CD4-positive, alpha-beta T cell treated with Interleukin-21 for 1 hour (primary cell): Measurements from ENCODE around the gene ANK3.

Source experiments
- DNase-seq: peaks from one replicate; pipeline ENCODE4 v3.0.0-alpha.2; 2020

Gene ANK3

DNA sequence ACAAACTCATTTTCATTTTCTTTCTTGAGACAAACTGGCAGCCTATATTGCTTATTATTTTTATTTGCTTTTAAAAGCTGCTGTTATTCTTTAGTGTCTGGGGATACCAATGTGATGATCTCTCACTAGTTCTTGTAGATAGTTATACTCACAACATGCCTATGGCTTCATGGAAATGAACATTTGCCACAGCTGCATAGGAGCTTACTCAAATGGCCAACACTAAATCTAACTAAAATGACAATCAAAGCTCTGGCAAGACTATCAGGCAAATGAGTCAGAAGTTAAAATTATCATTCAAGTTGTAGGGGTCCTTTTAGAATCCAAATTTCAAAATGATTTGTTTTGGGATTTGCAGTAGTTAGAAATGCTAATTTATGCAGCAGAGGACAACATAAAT, 225.9 kb downstream of the ANK3 start:
- DNase-seq, result no peak

DNA sequence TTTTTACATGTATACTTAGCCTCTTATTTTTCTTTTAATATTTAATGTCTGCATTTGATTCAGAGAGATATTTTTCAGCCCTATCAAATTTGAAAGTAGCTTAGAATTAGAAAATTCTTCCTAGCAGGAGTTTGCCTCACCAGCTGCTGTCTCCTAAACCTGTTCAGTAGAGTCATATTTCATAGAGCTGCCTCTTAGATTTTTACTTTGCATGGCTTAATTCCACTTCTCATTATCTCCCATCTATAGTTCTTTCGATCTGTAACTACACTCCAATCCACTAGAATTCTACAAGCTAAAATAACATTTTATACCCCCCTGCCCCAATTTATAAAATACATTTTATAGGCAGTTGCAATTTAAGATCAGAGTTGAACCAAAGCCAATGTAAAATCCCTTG, 227.0 kb downstream of the ANK3 start:
- no peak for DNase-seq

DNA sequence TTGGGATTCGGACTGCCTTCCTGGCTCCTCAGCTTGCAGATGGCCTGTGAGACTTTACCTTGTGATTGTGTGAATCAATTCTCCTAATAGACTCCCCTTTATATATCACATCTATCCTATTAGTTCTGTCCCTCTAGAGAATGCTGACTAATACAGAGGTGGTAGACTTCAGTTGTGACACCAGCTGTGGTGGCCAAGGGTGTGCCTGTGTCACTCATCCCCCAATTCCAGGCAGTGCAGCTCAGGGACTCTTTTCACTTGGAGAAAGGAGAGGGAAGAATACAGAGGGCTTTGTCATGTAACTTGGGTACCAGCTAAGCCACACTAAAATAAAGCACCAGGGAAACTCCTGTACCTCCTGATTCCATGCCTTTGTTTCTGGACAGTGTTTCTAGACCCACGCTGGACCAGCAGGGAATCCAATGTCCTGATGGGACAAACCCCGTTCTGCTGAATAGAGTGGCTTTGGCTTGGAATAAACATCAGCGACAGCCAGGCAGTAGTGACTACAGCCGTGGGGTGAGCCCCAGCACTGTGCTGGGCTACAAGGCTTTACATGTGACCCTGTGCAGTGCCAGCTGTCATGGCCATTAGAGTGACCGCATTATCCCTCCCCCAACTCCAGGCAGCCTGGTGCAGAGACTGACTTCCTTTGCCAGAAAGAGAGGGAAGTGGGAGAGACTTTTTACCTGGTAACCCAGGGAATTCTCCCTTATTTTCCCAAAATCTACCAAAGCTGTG, 233.6 kb downstream of the ANK3 start:
- no peak for DNase-seq

DNA sequence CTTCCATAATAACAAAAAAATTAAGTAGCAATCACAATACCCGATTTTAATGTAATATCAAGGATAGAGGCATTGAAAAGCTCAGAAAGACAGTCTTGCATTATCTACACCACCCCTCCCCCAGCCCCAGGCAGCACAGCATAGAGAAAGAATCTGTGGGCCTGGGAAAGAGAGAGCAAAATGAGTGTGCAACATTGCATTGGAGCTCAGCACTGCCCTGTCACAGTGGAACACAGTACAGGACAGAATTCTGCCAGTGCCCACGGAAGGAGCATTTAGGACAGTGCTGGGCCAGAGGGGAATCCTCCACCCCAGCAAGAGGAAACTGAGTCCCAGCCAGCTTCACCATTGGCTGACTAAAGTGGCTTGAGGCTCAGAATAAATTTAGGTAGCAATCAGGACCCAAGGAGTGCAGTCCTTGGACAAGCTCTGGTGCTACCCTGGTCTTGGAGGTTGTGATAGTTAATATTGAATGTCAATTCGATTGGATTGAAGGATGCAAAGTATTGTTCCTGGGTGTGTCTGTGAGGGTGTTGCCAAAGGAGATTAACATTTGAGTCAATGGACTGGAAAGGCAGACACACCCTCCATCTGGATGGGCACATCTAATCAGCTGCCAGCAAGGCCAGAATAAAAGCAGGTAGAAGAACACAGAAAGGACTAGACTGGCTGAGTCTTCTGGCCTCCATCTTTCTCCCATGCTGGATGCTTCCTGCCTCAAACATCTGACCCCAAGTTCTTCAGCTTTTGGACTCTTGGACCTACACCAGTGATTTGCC, 234.4 kb downstream of the ANK3 start:
- DNase-seq, result no peak

DNA sequence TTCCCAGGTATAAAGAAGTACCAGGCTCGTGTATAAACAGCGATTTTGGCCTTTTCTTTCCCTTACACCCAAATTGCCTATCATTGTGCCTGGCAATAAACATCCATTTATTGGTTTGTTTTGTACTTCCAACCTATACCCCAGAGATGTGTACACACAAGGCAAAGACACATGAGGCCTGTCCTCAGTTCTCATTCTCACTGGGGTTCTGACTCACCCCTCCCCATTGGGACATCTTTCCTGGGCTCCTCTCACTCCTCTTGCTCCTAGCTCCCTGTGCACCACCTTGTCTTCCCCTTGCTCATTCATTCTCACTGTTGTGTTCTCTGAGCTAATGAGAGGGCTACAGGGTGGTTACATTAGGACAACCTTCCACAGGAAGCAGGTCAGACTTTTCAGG, 240.7 kb downstream of the ANK3 start:
- no peak for DNase-seq

DNA sequence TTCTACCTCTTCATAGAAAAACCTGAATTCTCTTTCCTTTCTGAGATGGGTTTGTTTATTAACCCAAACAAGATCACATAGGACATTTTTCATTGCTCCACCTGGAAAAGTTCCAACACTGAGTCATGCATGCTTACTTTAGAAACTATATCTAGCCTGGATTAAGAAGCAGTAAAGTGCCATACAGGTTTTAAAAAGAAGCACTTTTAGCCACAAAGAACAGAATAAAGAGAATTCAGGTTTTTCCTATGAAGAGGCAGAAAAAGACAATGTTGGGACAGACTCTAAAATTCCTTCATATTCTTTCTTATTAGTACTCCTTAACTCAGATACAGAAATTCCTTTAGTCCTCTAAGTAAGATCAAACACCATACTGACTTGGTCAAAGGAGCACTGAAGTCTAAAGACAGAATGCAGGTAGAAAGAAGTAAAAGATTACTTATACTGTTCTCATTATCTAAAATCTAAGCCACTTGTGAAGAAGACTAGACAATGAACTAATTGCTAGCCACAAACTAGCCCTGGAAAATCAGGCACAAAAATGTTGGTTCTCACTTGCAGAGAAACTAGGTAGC, 241.3 kb downstream of the ANK3 start:
- no peak for DNase-seq

DNA sequence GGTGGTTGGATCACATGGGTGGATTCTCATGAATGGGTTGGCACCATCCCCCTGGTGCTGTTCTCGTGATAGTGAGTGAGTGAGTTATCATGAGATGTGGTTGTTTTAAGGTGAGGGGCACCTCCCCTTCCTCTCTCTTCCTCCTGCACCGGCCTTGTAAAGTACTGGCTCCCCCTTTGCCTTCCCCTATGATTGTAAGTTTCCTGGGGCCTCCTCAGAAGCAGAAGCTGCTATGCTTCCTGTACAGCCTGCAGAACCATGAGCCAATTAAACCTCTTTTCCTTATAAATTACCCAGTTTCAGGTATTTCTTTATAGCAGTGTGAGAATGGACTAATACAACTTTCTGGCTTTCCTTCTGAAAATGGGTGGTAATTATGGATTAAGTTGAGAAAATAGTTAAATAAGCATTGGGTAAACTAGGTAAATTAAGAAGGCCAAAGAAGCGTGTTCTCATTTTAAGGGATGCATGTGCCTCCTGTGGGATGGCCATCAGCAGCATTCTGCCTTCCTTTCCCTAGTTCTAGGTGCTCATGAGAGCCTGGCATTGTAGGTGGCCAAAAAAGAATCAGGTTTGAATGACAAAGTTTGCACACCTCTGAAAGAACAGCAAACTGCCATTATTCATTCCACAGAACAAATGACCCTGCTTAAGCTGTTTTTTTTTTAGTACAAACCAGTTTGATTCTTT, 242.0 kb downstream of the ANK3 start:
- no peak for DNase-seq

DNA sequence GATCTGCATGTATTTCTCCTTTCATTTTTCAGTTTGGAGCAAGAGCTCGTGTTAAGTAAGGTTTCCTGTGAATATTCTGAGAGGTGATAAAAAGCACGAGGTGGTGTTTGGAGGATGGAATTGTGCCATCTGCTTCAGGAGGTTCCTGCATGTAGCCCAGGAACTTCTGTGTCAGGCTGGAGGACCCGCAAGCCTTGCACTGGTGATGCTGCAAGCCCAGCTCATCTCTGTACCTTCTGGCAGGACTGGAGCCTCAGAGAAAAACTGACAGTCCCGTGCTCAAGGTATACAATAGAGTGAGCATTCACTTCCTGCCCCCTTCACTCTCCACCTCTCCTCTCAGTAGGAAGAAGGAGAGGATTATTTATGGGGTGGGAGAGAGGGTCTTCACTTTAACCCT, 242.7 kb downstream of the ANK3 start:
- no peak for DNase-seq

DNA sequence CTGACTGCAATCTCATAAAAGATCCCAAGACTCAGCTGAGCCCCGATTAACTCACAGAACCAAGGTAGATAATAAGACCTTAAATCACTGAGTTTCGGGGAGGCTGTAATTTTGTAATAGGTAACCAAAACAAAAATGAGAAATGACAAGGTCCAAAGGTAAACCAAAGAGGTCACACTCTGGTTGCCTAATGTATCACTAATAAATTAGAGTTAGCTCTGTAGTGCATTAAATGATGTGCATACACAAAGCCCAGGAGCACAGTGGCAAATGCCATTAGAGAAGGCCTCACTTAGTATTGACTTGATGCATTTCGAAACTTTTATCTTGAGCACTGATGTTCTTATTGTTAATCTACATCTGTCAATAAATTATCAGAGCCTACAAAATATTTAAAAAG, 245.6 kb downstream of the ANK3 start:
- no peak for DNase-seq

DNA sequence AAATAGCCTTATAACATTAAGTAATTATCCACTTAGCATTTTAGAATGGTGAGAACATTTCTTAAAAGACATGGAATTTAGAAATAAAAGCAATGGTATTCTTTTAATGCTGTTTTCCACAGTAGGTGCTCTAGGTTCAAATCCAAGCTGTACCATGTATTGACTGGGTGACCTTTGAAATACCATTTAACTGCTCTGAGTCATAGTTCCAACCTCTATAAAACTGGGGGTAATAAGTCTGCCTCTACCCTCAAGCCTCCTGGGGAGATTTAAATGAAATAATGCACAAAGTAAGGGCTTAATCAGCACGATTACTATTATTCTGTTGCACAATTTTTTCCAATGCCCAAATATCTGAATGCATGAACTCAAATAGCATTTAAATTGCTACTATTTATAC, 246.9 kb downstream of the ANK3 start:
- no peak for DNase-seq

DNA sequence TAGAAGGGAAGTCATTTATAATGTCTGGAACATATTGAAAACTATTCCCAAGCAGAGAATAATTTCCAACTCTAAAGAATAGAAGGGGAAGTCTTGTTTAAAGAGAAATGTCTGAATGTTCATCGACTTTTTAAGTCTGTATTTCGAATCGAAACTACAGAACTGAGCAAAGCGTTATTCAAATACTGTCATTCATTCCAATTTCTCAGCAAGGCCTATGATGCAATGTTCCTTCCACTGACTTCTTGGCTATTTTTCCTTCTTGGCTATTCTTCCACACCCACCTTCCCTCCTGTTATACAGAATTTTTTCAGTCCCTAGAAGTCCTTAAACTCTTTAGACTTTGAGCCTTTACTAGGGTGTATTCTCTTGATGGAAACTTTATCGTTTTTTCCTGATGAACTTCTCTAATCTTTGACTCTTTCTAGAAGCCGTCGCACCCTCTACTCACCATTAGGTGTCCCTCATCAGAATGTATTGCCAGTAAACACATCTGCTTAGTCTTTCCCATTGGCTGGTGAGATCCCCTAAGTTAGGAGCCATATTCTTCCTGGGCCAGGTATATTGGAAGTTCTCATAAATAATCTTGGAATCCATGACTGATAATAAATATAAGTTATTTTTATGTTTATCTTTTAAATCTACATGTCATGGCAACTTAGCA, 247.6 kb downstream of the ANK3 start:
- no peak for DNase-seq

DNA sequence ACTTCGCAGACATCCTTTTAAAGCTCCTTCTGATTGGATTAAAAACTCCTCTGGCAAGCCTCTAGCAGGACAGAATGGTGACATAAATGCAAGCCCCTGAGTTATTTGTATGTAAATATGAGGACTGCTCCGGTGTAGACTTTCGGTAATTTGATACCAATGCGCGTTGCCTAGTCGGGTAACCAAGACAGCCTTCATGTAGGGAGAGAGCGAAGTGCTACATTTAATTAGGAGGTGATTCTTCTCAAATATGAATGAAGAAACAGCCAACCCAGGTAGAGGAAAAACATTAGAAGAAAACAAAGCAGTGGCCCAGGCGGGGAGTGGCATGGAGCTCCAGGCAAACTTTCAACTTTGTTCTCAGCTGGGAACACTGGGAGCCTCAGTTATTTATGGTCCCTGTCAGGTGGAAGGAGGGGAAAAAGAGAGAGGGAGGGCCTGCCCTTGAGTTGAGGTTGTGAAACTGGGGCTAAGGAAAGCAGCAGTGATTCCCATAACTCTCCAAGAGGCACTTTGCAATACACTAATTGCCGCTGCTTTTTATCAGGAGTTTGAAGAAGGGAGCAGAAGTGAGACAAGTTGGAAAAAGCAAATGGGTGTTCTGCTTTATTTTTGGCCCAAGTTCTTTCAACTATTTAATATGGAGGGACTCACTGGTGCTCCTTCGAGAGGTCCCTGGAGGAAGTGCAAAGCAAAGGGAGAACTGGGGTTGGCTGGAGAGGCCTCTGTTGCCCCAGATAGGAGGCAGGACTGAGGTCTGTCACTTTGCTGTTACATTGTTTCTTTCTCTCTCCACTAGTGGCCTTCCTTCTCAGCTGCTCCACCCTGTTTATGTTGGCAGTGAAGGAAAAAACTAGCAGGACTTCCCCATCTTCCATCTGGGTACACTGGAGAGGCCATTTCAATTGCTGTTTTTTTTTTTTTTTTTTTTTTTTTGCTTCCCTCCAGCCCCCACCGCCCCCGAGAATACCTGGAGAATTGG, 248.7 kb downstream of the ANK3 start:
- no peak for DNase-seq

DNA sequence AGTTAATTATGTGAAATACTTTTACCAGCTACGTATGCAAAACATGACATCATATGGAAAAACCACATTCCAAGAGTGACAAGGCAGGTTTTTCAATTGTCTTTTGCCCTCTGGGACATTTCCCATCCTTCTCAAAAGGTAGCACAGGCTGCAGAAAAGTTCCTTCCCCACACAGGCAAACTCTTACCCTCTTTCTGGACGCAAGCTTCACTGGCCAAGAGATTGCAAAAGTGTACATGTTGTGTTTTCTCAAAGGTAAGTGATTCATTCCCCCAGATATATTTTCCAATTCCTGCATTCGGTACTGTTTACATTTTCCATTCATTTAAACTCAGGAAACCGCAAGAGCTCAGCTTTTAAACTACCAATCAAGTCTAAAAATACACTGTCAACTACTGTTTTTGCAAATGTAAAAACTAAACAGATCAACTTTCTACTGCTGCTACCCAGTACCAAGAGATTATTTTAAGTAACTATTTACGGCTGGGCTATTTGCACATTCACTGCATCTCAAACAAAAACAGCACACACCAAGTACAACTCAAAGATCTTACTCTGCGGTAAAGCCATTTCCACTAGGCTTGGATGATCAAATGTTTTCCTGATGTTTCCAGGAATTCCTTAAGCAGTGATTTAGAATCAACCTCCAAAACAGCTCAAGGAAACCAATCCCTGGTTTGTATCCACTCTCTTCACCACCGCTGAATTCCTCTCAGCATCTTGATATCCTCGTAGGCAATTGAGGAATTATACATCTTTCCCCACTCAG, 249.7 kb downstream of the ANK3 start:
- no peak for DNase-seq

DNA sequence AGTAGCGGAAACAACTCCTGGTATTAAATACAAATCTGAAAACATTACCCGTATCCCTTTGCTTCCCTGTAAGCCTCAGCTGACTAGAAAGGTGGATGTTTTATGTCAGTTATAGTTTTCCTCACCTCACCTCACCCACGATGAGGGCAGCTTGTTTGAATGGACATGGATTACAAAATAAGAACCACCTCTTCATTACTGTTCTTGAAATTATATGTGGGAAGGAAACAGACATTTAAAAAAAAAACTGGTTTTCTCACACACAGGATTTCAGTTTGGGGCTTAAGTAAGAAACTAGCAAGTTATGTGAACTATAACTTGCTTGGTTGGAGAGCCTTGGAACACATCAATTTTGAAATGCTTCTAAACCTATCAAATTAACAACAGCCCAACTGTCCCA, 250.4 kb downstream of the ANK3 start:
- no peak for DNase-seq

DNA sequence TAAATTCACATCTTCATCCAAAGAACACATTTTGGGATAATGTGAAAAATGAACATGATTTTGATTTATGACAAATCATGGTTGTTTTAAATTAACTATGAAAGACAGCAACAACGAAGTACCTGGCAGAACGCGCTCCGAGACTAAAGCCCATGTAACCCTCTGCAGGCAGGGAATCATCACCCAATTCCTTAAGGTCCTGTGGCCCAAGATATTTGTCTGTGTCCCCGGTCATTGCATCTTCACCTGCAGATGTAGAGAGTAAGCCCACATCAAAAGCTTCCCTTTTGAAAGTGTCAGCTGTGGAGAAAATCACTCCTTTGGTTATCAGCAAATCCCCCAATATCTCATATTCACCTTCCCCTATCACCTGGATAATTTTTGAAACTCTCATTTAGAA, 250.8 kb downstream of the ANK3 start:
- DNase-seq, result no peak

DNA sequence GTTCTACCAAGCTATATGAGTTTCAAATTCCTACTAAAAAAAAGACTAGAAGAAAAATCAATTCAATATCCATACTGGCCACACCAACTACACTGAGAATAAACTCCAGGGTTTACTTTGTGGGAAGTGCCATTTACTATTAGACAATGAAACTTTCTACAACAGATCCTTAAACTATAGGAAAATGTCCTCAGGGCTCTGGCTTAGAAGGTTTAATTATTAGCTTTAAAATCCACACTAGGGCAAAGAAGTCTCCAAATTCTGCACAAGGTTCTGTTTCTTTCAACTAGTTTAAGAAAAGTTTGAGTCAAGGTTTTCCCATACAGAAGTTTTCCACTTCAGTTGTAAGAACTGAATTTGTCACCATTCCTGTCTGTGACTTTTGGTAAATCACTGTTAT, 251.6 kb downstream of the ANK3 start:
- no peak for DNase-seq

DNA sequence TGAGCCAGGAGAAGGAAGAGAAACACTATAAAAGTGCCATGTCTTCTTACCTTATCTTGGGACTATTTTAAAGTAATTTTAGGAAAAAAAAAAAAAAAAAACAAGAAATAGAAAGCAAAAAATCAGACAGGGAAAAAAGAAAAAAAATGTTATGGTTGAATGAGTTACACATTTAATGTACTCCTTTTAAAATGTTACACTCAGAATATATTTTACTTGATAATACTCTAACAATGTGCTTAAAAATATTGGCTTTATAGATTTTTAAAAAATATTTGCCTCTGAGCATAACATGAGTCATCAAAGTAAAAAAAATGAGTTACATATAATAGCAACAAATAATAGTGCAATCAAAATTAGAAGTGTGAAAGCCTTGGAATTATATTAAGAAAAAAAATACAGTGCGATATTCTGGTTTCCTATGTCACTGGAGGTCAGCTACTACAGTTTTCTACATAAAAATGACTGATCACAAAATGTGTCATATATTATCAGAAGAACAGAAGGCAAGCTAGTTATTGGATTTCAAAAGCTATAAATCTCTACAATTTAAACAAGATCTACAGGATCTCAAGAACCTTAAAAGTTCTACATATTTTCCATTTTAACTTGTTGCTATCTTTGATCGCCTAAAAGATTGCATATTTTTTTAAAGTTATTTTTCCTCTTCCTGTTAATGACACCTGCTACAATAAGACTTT, 252.2 kb downstream of the ANK3 start:
- no peak for DNase-seq

DNA sequence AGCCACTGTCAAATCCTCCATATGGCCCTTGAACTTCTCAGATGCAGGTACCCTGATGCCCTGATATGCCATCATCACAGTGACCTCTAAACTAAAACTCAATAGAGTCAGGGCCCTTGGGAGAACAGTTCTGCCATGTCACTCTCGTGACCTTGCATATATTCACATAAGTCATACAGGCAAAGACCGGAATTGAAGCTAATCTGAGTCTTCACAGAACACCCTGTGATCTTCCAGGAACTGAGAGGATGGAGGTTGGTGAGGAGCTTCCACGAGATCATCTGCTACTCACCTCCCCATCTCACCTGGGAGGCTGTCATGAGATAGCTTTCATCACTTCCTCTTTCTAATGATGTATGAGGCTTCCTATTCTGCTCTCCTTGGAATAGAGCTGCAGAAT, 254.7 kb downstream of the ANK3 start:
- DNase-seq, result no peak

DNA sequence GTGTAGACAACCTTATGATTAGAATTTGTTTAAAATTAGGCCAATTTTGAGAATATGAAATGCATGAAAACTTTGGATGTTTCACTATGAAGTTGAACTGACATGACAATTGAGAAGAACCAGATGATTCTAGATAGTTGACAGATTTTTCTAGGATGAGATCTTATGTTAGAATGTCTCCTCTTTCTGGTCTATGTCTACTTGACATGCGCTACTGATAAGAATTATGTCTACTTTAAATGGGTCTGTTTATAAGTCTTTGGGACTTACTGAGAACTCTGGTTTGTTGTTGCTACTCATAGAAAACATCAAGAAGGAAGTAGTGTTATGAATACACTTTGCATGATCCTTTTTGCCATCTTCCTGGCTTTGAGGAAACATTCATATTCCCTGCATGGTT, 255.1 kb downstream of the ANK3 start:
- no peak for DNase-seq

DNA sequence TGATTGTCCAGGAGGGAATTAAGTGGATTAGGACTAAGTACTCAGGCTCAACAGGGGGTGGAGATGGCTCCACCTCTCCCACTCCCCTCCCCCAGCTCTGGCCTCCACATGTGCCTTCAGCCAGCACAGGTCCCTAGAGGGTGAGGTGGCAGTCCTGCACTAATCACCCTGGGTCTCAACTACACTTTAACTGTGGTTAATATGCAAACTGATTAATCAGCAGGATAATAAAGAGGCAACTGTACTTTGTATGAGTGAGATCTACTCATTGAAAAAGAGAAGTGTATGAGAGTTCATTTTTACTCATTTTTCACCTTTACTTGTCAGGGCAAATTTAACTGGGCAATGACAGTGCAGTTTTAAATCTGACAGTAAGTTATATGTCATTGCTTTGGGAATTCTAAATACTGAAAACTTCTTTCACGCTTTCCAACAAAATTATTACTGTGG, 259.5 kb downstream of the ANK3 start:
- no peak for DNase-seq
